RWPE1 (cell line): Measurements from ENCODE around the gene TBC1D24.
"Not testable (repeated sequence)": the region's sequence is repeated elsewhere in the genome, so short reads cannot be mapped to it uniquely, and the experiment has no call there.

Experiments
- CTCF ChIA-PET: fragments of 350-600 bp; sonication (Branson Sonifier 250); formaldehyde crosslinking; extraction: SDS; loops from one replicate; lab custom pipeline; 2021; lab: Yijun Ruan, JAX
- POLR2A ChIA-PET: fragments of 400-600 bp; formaldehyde crosslinking; extraction: SDS; loops from one replicate; lab custom pipeline; 2020; ENCODE audit warnings: antibody characterized with exemption; ENCODE audit not compliant: low non-redundant PET; lab: Yijun Ruan, JAX
- DNase-seq: peaks from one replicate; pipeline ENCODE4 v3.0.0; 2012; ENCODE audit warnings: low spot score
- H3K27ac ChIP-seq: fragments of 450-650 bp; 2 replicates; pipeline ENCODE4 v1.5.1; 2017
- CTCF ChIP-seq: fragments of 450-650 bp; conservative IDR thresholded peaks from 2 replicates; pipeline ENCODE4 v1.5.1; 2017; ENCODE audit warnings: low read depth, mild to moderate bottlenecking

Gene TBC1D24

DNA sequence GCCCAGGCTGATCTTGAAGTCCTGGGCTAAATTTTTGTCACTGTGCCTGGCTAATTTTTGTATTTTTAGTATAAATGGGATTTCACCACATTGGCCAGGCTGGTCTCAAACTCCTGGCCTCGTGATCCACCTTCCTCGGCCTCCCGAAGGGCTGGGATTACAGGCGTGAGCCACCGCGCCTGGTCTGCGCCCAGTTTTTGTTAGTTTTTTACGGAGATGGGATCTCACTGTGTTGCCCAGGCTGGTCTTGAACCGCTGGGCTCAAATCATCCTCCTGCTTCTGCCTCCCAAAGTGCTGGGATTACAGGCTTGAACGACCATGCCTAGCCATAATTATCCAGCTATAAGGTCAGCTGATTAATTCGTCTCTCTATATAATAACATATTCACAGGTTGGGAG is 59.0 kb downstream of the TBC1D24 start:
- DNase-seq, result no peak
- CTCF ChIA-PET, result no interaction called here
- H3K27ac ChIP-seq, result peak overlapping the region; percentile 91
- TF ChIP-seq CTCF, result no peak
- POLR2A ChIA-PET, result no interaction called here

GRCh38 chr16:2534335-2534734 is 59.4 kb downstream of the TBC1D24 start:
- H3K27ac ChIP-seq, result peak overlapping the region; percentile 84
- CTCF ChIA-PET, DNase-seq, POLR2A ChIA-PET: not testable (repeated sequence)

- ChIA-PET CTCF (no interaction called here), POLR2A (no interaction called here)
- peak overlapping the region; percentile 84 for H3K27ac ChIP-seq
- no peak for DNase-seq
- no peak for TF ChIP-seq CTCF
Measured at GRCh38 chr16:2535625-2536013, 60.7 kb downstream of the TBC1D24 start.

DNA sequence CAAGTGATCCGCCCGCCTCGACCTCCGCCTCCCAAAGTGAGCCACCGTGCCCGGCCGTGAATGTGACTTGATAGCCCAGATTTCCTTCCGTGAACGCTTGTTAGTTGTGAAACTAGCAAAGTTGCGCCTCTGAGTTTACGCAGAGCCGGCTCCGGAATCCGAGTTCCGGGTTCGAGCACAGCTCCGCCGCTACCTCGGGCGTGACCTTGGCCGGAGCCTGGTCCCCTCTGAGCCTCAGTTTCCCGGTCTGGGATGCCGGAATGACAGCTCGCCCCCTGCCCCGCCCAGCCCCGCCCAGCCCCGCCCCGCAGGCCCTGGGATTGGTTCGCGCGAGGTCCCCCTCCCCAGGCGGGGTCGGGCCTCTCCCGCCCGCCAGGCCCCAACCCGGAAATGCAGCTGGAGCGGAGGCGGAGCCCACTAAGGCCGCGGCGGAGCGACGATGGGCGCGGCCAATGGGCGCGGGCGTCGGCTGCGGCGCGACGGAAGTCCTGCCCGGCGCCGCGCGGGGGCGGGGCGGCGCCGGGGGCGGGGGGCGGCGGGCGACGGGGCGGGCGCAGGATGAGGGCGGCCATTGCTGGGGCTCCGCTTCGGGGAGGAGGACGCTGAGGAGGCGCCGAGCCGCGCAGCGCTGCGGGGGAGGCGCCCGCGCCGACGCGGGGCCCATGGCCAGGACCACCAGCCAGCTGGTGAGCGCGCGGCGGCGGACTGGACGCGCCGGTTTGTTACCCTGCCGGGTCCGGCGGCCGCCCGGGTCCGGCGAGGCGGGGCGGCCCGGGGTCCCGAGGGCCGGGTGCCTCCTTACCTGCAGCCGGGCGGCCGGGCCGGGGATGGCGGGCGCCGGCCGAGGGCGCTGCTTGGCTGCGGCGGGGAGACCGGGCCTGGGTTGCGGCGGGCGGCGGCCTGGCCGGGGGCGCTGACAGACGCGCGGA is 62.8 kb downstream of the TBC1D24 start, which contains the start of gene PDPK1:
TSS of gene PDPK1 (plus strand) at position 571 of the 929 bp plus-strand sequence. CDS start at position 663, 92 bp downstream.
- TF ChIP-seq CTCF, result no peak
- H3K27ac ChIP-seq, result peak within 1 kb of the TSS; percentile 84
- ChIA-PET CTCF (no interaction called here), POLR2A (no interaction called here)
- DNase-seq, result peak; percentile 90

DNA sequence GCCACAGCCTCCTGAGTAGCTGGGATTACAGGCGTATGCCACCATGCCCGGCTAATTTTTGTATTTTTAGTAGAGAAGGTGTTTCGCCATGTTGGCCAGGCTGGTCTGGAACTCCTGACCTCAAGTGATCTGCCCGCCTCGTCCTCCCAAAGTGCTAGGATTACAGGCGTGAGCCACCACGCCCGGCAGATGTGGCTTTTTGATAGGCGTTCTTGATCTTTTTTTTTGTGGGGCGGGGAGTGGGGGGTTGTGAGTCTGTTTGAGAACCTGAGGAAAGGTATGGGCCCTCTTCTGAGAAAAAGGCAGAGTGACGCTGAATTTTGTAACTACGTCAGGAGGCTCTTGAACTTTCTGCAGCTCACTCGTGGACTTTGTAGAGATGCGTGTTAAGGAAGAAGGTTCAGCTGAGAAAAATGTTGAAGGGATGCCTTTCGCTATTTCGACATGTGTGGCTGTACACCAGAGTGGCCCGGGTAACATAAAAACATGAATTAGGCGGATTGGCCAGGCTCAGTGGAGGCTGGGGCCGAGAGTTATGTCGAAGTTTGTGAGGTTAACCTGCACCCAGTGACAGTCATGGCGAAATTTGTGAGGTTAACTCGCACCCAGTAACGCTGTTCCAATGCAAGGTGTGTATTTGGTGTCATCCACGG is 64.4 kb downstream of the TBC1D24 start:
- POLR2A ChIA-PET, DNase-seq, CTCF ChIA-PET, H3K27ac ChIP-seq: not testable (repeated sequence)

GRCh38 chr16:2539845-2540458 is 65.0 kb downstream of the TBC1D24 start:
- POLR2A ChIA-PET, H3K27ac ChIP-seq, DNase-seq, CTCF ChIA-PET: not testable (repeated sequence)

DNA sequence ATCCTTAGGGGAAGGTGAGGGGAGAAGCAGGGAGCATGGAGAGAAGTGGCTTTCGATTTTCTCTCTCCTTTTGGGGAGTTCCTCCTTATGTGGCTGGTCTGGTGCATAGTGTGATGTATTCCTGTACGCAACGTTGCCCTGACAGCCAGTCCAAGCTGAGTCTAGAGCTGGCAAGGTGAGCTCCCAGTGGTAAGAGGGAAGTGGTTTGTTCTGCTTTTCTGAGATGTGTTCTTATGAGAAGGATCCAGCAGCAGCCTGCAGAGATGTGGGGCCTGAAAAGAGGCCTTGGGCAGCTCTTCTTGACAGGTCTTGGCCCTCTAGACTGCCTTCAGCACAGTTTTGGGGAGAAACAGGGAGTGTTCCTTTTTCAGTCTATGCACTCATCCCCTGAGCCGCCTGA is 66.0 kb downstream of the TBC1D24 start:
- peak overlapping the region; percentile 28 for H3K27ac ChIP-seq
- DNase-seq, CTCF ChIA-PET, POLR2A ChIA-PET: not testable (repeated sequence)

- POLR2A ChIA-PET, DNase-seq, CTCF ChIA-PET: not testable (repeated sequence)
- peak overlapping the region; percentile 28 for H3K27ac ChIP-seq
Measured at GRCh38 chr16:2541409-2541808, 66.5 kb downstream of the TBC1D24 start.

DNA sequence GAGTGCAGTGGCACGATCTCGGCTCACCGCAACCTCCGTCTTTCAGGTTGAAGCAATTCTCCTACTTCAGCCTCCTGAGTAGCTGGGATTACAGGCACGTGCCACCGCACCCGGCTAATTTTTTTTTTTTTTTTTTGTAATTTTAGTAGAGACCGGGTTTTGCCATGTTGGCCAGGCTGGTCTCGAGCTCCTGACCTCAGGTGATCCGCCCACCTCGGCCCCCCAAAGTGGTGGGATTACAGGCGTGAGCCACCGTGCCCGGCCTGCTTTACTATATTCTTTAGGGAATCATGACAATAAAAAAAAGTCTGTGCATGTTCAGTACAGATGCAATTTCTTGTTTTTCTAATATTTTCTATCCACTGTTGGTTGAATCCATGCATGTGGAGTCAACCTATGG is 68.8 kb downstream of the TBC1D24 start:
- DNase-seq, POLR2A ChIA-PET, CTCF ChIA-PET: not testable (repeated sequence)
- H3K27ac ChIP-seq, result 0 out of 2 replicates have a peak overlapping the region, but pooled peaks have one; percentile 21

- DNase-seq, CTCF ChIA-PET, H3K27ac ChIP-seq, POLR2A ChIA-PET: not testable (repeated sequence)
Measured at GRCh38 chr16:2550283-2550878, 75.5 kb downstream of the TBC1D24 start.

DNA sequence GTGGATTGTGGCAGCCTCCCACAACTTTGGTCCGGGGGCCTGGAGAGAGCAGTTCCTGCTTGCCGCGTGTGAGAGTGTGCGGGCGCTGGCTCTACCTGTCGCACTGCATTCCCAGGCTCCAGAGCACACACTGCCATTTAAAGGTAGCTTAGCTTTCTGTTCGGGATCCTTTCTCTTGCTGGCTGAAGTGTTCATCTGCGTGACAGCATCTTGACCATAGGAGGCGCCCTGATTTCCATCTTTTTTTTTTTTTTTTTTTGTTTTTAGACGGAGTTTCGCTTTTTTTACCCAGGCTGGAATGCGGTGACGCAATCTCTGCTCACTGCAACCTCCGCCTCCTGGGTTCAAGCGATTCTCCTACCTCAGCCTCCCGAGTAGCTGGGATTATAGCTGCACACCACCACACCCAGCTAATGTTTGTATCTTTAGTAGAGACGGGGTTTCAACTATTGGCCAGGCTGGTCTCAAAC is 76.5 kb downstream of the TBC1D24 start:
- CTCF ChIA-PET, result interaction anchor here (0.6 to 0.7 kb wide), 2 partner anchors 222 to 273 kb away, joined by 4 read pairs; no protein-coding TSS in a partner anchor
- DNase-seq, H3K27ac ChIP-seq, POLR2A ChIA-PET: not testable (repeated sequence)

- CTCF ChIA-PET, result not testable (repeated sequence)
Measured at GRCh38 chr16:2554709-2555425, 79.9 kb downstream of the TBC1D24 start.

More at GRCh38 chr16:2554709-2555425, 79.9 kb downstream of the TBC1D24 start:
- DNase-seq, POLR2A ChIA-PET, H3K27ac ChIP-seq: not testable (repeated sequence)
